Esophagus muscularis mucosa (tissue), 4 donors: ENCODE data around the gene CD27.

Experiments used
- CTCF ChIP-seq, 3 experiments: fragments of 200-600 bp in 2 of 3; fragments of 450-650 bp in 1 of 3; sonication (generic) in 2 of 3; IDR thresholded peaks; one replicate each; pipeline ENCODE4 v1.5.1; 2017 to 2019; ENCODE audit warnings: antibody characterized with exemption in 3 of 3, mild to moderate bottlenecking in 2 of 3, moderate library complexity in 1 of 3
- EP300 ChIP-seq: sonication (generic); formaldehyde crosslinking; IDR thresholded peaks from one replicate; pipeline ENCODE4 v1.6.1; 2017; ENCODE audit warnings: antibody characterized with exemption
- POLR2AphosphoS5 ChIP-seq, 2 donors: sonication (generic); formaldehyde crosslinking; IDR thresholded peaks; one replicate each; pipeline ENCODE4 v1.6.1; 2017; ENCODE audit warnings: antibody characterized with exemption in 2 of 2

- TF ChIP-seq CTCF (IDR thresholded peaks at IDR 0.05) (no peak), EP300 (no peak), POLR2AphosphoS5 (IDR thresholded peaks at IDR 0.05) (no peak)
Observed at GRCh38 chr12:6461401-6462233, 16.9 kb downstream of the CD27 start.
